ENCODE data around the gene ANXA2R. TPM values are rescaled to one million over a fixed set of nuclear protein-coding genes. Genes with fewer than 3 reads are reported as not detected.

The ANXA2R gene
- total and polyA plus RNA-seq, 2 of the 13 experiments (the other 11 are each of a cell fraction or from before 2014, with no cell fraction given) = 0.95 to 1.3 TPM

DNA sequence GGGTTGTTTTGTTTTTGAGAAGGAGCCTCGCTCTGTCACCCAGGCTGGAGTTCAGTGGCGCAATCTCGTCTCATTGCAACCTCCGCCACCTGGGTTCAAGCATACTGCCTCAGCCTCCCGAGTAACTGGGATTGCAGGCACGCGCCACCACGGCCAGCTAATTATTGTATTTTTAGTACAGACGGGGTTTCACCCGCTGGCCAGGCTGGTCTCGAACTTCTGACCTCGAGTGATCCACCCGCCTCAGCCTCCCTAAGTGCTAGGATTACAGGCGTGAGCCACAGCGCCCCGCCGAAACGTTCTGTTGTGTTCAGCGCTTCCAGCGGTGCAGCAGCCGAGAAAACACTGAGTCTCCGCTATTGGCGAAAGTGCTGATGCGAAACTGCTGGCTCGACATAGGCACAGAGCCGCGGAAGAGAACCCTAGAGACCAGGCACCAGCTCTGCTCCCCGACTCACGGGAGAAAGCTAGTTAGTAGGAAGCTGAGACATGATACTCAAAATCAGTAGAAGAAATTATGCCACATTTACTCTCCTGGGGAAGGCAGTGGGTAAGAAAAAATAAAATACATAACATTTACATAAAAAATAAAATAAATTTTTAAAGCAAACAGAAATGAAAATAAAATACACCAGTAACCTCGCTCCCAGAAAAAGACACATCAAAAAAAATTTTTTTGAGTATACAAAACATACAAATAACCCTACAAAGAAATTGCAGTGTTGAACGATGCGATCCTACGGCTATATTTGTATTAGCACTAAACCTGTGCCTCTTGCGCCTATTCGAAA is 31.6 kb downstream of the ANXA2R start (continued):
- TF ChIP-seq HMGXB3 (CRISPR knock-in tag; IDR thresholded peaks at IDR 0.05; ENCODE audit: borderline replicate concordance) (no peak), ZNF138 (CRISPR knock-in tag; IDR thresholded peaks at IDR 0.05; ENCODE audit: low read depth) (no peak), ZNF557 (CRISPR knock-in tag; IDR thresholded peaks at IDR 0.05) (no peak), ZXDC (CRISPR knock-in tag; IDR thresholded peaks at IDR 0.05) (no peak; the same call in 1 of the 2 replicates), SALL2 (CRISPR knock-in tag; IDR thresholded peaks at IDR 0.05) (peak; percentile 60; the same call in 1 of the 2 replicates), MAFG (CRISPR knock-in tag; IDR thresholded peaks at IDR 0.05) (no peak), ASH2L (IDR thresholded peaks at IDR 0.05; ENCODE audit: insufficient read length, low read depth, low read length) (peak; percentile 55), ZNF225 (CRISPR knock-in tag; IDR thresholded peaks at IDR 0.05) (no peak), SIN3B (IDR thresholded peaks at IDR 0.05; ENCODE audit: low read length) (no peak), ATAD3A (CRISPR knock-in tag; IDR thresholded peaks at IDR 0.05) (no peak), ZFP41 (CRISPR knock-in tag; IDR thresholded peaks at IDR 0.05; ENCODE audit: borderline replicate concordance) (no peak), NR3C1 (CRISPR knock-in tag; IDR thresholded peaks at IDR 0.05) (no peak), ZNF333 (CRISPR knock-in tag; IDR thresholded peaks at IDR 0.05; ENCODE audit: borderline replicate concordance) (no peak), ZMYM4 (CRISPR knock-in tag; IDR thresholded peaks at IDR 0.05) (peak; percentile 87), PHF5A (CRISPR knock-in tag; IDR thresholded peaks at IDR 0.05; ENCODE audit: low read depth, unreplicated experiment) (no peak), ZNF34 (CRISPR knock-in tag; IDR thresholded peaks at IDR 0.05; ENCODE audit: borderline replicate concordance) (no peak), HMGA1 (CRISPR knock-in tag; conservative IDR thresholded peaks at IDR 0.05) (no peak), RARA (CRISPR knock-in tag; IDR thresholded peaks at IDR 0.05) (peak; percentile 33; the same call in 1 of the 2 replicates), ZSCAN30 (CRISPR knock-in tag; IDR thresholded peaks at IDR 0.05) (no peak), FOXK2 (IDR thresholded peaks at IDR 0.05) (0 out of 2 replicates have a peak, but pooled peaks have one; percentile 45), ZNF383 (CRISPR knock-in tag; IDR thresholded peaks at IDR 0.05; ENCODE audit: borderline replicate concordance) (no peak), IKZF1 (IDR thresholded peaks at IDR 0.05) (no peak), ZNF672 (CRISPR knock-in tag; IDR thresholded peaks at IDR 0.05) (0 out of 2 replicates have a peak, but pooled peaks have one; percentile 43), MTA1 (CRISPR knock-in tag; IDR thresholded peaks at IDR 0.05; ENCODE audit: borderline replicate concordance) (peak; percentile 71; the same call in 1 of the 2 replicates)
- TF ChIP-seq, protein P1, sequence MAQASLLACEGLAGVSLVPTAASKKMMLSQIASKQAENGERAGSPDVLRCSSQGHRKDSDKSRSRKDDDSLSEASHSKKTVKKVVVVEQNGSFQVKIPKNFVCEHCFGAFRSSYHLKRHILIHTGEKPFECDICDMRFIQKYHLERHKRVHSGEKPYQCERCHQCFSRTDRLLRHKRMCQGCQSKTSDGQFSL (CRISPR knock-in tag; IDR thresholded peaks at IDR 0.05) = no peak
